Ovary (tissue), 9 donors: Measurements from ENCODE around the gene GSTO2. TPM values are rescaled to one million over a fixed set of nuclear protein-coding genes. Genes with fewer than 3 reads are reported as not detected.
A peak's percentile ranks its signal among the peaks of the same experiment; 100 is the strongest.

ENCODE experiments used
- DNase-seq, 5 donors: peaks; one replicate each; pipeline ENCODE4 v3.0.0-alpha.2; 2019 to 2020
- H3K27ac ChIP-seq, 2 donors: fragments of 200-600 bp; one replicate each; pipeline versions ENCODE4 v1.5.1 to v1.8.0; 2019 to 2022
- H3K27me3 ChIP-seq: fragments of 200-600 bp; one replicate; pipeline ENCODE4 v1.8.0; 2022
- H3K36me3 ChIP-seq: fragments of 200-600 bp; sonication (generic); one replicate; pipeline ENCODE4 v1.5.1; 2019
- H3K4me1 ChIP-seq: one replicate; pipeline ENCODE4 v1.8.1; 2013; ENCODE audit warnings: mild to moderate bottlenecking, moderate library complexity; ENCODE audit not compliant: insufficient read depth
- H3K4me3 ChIP-seq: fragments of 200-600 bp; sonication (generic); one replicate; pipeline ENCODE4 v1.5.1; 2017
- H3K9me3 ChIP-seq, 2 donors: fragments of 200-600 bp in 1 of 2; sonication (generic) in 1 of 2; one replicate each; pipeline versions ENCODE4 v1.5.1 to v1.8.1; 2013 to 2019; ENCODE audit warnings: mild to moderate bottlenecking in 1 of 2, moderate library complexity in 1 of 2
- CTCF ChIP-seq, 3 donors: fragments of 450-650 bp in 2 of 3; fragments of 200-600 bp in 1 of 3; IDR thresholded peaks; one replicate each; pipeline versions ENCODE4 v1.5.1 to v1.8.0; 2016 to 2022; ENCODE audit warnings: antibody characterized with exemption in 3 of 3, mild to moderate bottlenecking in 1 of 3
- EP300 ChIP-seq: sonication (generic); formaldehyde crosslinking; IDR thresholded peaks from one replicate; pipeline ENCODE4 v1.6.1; 2017; ENCODE audit warnings: antibody characterized with exemption
- POLR2A ChIP-seq: fragments of 450-650 bp; IDR thresholded peaks from one replicate; pipeline ENCODE4 v1.6.1; 2017; ENCODE audit warnings: antibody characterized with exemption, mild to moderate bottlenecking, moderate library complexity
- WGBS, 3 donors: extraction: QIAGEN DNeasy Blood & Tissue Kit in 1 of 3; methylation state at CpG; one replicate each; pipeline versions ENCODE4 v1.1.5 to v1.1.7; 2013 to 2017; 5-methylcytosine and 5-hydroxymethylcytosine counted together
- intact Hi-C, 4 donors: fragments of 100-400 bp; cut with DNase I; formaldehyde crosslinking; loops; one replicate each; pipeline versions ENCODE4 v1.11.0 to v1.15.1; 2022 to 2023
- polyA plus RNA-seq, 2 donors: library from polyadenylated mRNA; stranded (reverse); fragments of 200-250 nt in 1 of 2; fragments of 350-450 nt in 1 of 2; fragmentation: Illumina TruSeq in 1 of 2; extraction: RNeasy Lipid Tissue Mini Kit (QIAGEN cat#74804) in 1 of 2; gene quantifications; one replicate each; pipeline ENCODE4 v1.2.3, GENCODE V29; 2013 to 2014
- total RNA-seq, 7 donors: library from RNA; depleted of rRNA in 2 of 7; stranded (reverse); fragments of >200 nt in 2 of 7; fragmentation: NEBNext Ultra II Directional in 3 of 7; extraction: Animal tissue kit (Norgen Biotek cat#: 25700) in 3 of 7; gene quantifications; one replicate each; pipeline versions ENCODE4 v1.1.0 to v1.2.4, GENCODE V29; 2016 to 2023
- donor health status: DM: no; HTN: no; CAD: no; lungs with moderate emphysema.
- donor health status: DM: no; HTN: no; CAD: no.
- donor health status: Bipolar disorder and iron deficiency.
- donor health status: DM: yes; HTN: yes; CAD: no.
- donor health status: DM: no; HTN: no; CAD: no.
- donor health status: DM: yes; HTN: yes; CAD: no.

The GSTO2 gene
- total and polyA plus RNA-seq, 9 donors = 3.7 to 19.0 (median 12.3) TPM

GRCh38 chr10:104311184-104311720 is 42.3 kb downstream of the GSTO2 start:
- Histone ChIP-seq H3K4me1 (peaks cover 15% of the 10 kb centered on the region), H3K36me3 (no peaks in the 10 kb centered on the region), H3K9me3 (no peaks in the 10 kb centered on the region), H3K27ac (no peak overlapping the region), H3K4me3 (no peak overlapping the region), H3K27me3 (no peaks in the 10 kb centered on the region)
- TF ChIP-seq POLR2A (no peak), CTCF (IDR thresholded peaks at IDR 0.05) (no peak), EP300 (no peak)
- DNase-seq = peak in 2 of 5 donors; percentile 20
- 80 to 83% (median 80%) methylated on average over 5 of the region's 5 CpGs for WGBS, 3 donors
- intact Hi-C loops = no loop called here

DNA sequence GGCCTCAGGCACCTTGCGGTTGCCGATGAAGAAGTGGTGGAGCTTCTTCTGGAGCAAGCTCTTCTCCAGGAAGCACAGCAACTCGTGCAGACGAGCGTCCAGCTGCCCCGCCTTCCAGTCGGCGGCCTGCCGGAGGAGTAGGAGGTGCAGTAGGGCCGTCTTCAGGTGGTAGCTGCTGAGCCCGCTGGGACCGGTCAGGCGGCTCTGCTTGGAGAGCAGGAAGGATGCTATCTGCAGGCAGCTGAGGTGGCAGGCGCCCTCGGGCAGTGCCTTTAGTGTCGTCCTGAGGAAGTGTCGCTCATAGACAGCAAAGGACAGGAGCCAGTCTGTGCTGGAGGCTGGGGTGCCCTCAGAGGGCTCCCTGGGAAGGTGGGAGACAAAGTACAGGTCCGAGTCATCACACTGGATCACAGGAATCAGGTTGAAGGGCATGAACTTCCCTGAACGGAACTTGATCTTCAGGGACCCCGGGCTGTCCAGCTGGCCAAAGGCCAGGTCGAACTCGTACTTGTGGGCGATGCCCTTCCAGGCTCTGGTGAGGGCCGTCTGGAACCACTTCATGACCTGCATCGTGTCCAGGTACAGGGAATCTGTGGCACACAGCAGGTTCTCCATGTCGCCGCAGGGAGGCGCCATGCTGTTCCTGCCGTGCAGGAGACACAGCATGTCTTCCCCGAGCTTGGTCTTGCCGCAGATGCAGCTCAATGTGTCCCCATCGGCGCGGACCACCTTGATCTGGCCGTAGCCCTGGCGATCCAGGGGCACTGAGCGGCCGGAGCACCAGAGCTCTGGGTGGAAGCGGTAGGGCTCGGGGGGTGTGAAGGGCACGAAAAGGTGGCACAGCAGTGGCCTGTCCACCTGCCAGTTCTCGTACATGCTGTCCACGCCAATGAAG is 45.9 kb downstream of the GSTO2 start:
- Histone ChIP-seq H3K27me3 (no peaks in the 10 kb centered on the region), H3K9me3 (no peaks in the 10 kb centered on the region), H3K36me3 (no peaks in the 10 kb centered on the region), H3K27ac (no peak overlapping the region), H3K4me1 (peaks cover 25% of the 10 kb centered on the region), H3K4me3 (no peak overlapping the region)
- DNase-seq = peak in 1 of 5 donors; percentile 28
- TF ChIP-seq CTCF (IDR thresholded peaks at IDR 0.05) (no peak), POLR2A (no peak), EP300 (no peak)
- intact Hi-C loops = no loop called here
- WGBS, 3 donors = 89 to 93% (median 90%) methylated on average over 43 of the region's 43 CpGs

DNA sequence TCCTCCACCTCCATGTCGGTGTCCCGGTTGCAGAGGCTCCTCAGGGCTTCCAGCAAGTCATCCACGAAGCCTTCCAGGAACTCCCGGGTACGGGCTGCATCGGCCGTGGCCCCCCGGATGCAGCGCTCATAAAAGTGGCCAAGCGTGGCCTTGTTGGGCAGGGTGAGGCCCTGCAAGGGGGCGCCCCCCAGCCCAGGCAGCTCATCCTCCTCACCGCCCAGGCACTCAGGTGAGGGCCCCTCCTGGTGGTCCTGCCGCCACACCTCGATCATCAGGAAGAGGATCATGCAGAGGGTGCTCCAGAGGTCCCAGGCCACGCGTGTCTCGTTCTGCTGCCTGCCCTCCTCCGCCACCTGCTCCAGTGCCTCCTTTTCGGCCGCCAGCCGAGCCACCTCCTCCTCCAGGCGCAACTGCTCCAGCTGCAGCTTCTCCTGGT is 46.5 kb downstream of the GSTO2 start:
- intact Hi-C loops = no loop called here
- TF ChIP-seq EP300 (no peak), POLR2A (no peak), CTCF (IDR thresholded peaks at IDR 0.05) (no peak)
- no peak overlapping the region for H3K27ac ChIP-seq
- no peak overlapping the region for H3K4me3 ChIP-seq
- H3K4me1 ChIP-seq = peaks cover 19% of the 10 kb centered on the region
- no peaks in the 10 kb centered on the region for H3K36me3 ChIP-seq
- no peaks in the 10 kb centered on the region for H3K9me3 ChIP-seq
- 95 to 98% (median 96%) methylated on average over 22 of the region's 22 CpGs for WGBS, 3 donors
- no peaks in the 10 kb centered on the region for H3K27me3 ChIP-seq
- no peak for DNase-seq

DNA sequence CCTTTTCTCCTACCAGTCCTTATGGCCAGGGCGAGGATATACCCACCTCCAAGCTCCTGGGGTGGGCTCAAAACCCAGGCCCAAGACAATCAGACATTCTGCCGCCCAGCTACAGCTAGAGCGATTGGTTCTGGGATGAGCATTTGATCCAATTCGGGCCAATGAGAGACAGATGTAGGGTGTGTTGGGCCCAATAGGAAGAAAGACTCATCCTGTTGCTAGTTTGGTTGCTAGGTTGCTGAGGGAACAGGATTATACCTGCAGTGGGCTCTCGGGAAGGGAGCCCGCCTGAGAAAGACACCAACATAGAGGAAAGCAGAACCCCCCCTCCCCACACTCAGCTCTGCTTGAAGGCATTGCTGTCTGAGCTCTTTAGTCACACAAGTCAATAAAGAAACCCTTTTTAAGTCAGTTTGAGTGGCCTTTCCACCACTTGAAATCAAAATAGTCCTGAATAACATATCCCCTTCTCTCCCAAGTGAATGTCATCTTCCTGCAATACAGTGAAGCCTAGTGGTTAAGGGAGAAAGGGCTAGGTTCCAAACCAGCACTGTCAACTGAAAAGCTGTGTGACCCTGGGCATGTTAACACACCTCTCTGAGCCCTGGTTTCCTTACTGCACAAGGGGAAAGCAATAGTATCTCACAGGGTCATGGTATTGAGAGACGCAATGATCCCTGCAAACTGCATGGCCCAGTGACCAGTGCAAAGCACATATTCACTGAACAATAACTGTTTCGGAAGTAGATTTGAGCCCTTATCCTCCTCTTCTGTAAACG is 47.5 kb downstream of the GSTO2 start:
- H3K4me3 ChIP-seq = no peak overlapping the region
- H3K36me3 ChIP-seq = no peaks in the 10 kb centered on the region
- H3K27me3 ChIP-seq = no peaks in the 10 kb centered on the region
- peaks cover 16% of the 10 kb centered on the region for H3K4me1 ChIP-seq
- H3K27ac ChIP-seq = no peak overlapping the region
- intact Hi-C loops = no loop called here
- DNase-seq = no peak
- 74 to 83% (median 82%) methylated on average over 9 of the region's 9 CpGs for WGBS, 3 donors
- H3K9me3 ChIP-seq = no peaks in the 10 kb centered on the region
- no peak for TF ChIP-seq POLR2A
- no peak for TF ChIP-seq EP300
- TF ChIP-seq CTCF (IDR thresholded peaks at IDR 0.05) = no peak
